HG03103 (cell line): Measurements from ENCODE around the gene PDE1A.
A peak's percentile ranks its signal among the peaks of the same experiment; 100 is the strongest.
"Not testable (repeated sequence)": the region's sequence is repeated elsewhere in the genome, so short reads cannot be mapped to it uniquely, and the experiment has no call there.

ENCODE experiments used
- ATAC-seq: cut with Tn5 transposase; IDR thresholded peaks from one replicate; pipeline ENCODE4 v1.9.1; 2021; ENCODE audit warnings: low read depth; ENCODE audit not compliant: unreplicated experiment

Gene PDE1A

GRCh38 chr2:182291296-182291695 is 135.5 kb downstream of the PDE1A start:
- no peak for ATAC-seq

GRCh38 chr2:182283512-182283911 is 143.3 kb downstream of the PDE1A start:
- no peak for ATAC-seq

GRCh38 chr2:182281276-182281675 is 145.6 kb downstream of the PDE1A start:
- ATAC-seq: no peak

- no peak for ATAC-seq
Measured at GRCh38 chr2:182280118-182280517, 146.7 kb downstream of the PDE1A start.

- not testable (repeated sequence) for ATAC-seq
Measured at GRCh38 chr2:182276662-182277061, 150.2 kb downstream of the PDE1A start.

- ATAC-seq: no peak
Measured at GRCh38 chr2:182267971-182268370, 158.9 kb downstream of the PDE1A start.

- ATAC-seq: no peak
Measured at GRCh38 chr2:182266909-182267308, 159.9 kb downstream of the PDE1A start.

GRCh38 chr2:182265718-182266117 is 161.1 kb downstream of the PDE1A start:
- ATAC-seq: no peak

- ATAC-seq: no peak
Measured at GRCh38 chr2:182261860-182262387, 164.9 kb downstream of the PDE1A start.

GRCh38 chr2:182259629-182260150 is 167.1 kb downstream of the PDE1A start:
- no peak for ATAC-seq

GRCh38 chr2:182252534-182252933 is 174.3 kb downstream of the PDE1A start:
- no peak for ATAC-seq

GRCh38 chr2:182248898-182249297 is 177.9 kb downstream of the PDE1A start:
- ATAC-seq: no peak

- no peak for ATAC-seq
Measured at GRCh38 chr2:182248362-182248761, 178.5 kb downstream of the PDE1A start.

GRCh38 chr2:182247831-182248230 is 179.0 kb downstream of the PDE1A start:
- no peak for ATAC-seq

- ATAC-seq: peak; percentile 67
Measured at GRCh38 chr2:182245963-182246362, 180.9 kb downstream of the PDE1A start.

- ATAC-seq: no peak
Measured at GRCh38 chr2:182242609-182243008, 184.2 kb downstream of the PDE1A start.

GRCh38 chr2:182241936-182242335 is 184.9 kb downstream of the PDE1A start:
- no peak for ATAC-seq

GRCh38 chr2:182240862-182241371 is 185.9 kb downstream of the PDE1A start:
- peak; percentile 100 for ATAC-seq

- no peak for ATAC-seq
Measured at GRCh38 chr2:182230561-182230960, 196.3 kb downstream of the PDE1A start.

GRCh38 chr2:182229297-182229696 is 197.5 kb downstream of the PDE1A start:
- ATAC-seq: no peak

- no peak for ATAC-seq
Measured at GRCh38 chr2:182228741-182229140, 198.1 kb downstream of the PDE1A start.

- no peak for ATAC-seq
Measured at GRCh38 chr2:182228073-182228473, 198.8 kb downstream of the PDE1A start.

GRCh38 chr2:182226807-182227206 is 200.0 kb downstream of the PDE1A start:
- ATAC-seq: no peak
